H1 (cell line): ENCODE measurements around the gene FOXL2NB. TPM values are rescaled to one million over a fixed set of nuclear protein-coding genes. Genes with fewer than 3 reads are reported as not detected.

Experiments used
- CTCF ChIA-PET: fragments of 300-600 bp; sonication (Branson Sonifier 250); formaldehyde crosslinking; loops from one replicate; lab custom pipeline; 2021; ENCODE audit not compliant: partially characterized antibody; lab: Charles Lee
- POLR2A ChIA-PET: fragments of 300-600 bp; sonication (Branson Sonifier 250); formaldehyde crosslinking; loops from one replicate; lab custom pipeline; 2021; ENCODE audit warnings: inconsistent platforms; ENCODE audit not compliant: partially characterized antibody; lab: Charles Lee
- DNase-seq, 2 experiments: peaks; one replicate each; pipeline versions ENCODE4 v3.0.0 to v3.0.0-alpha.2; 2010 to 2022; ENCODE audit warnings: low spot score in 2 of 2, low read depth in 1 of 2, mixed read lengths in 1 of 2
- FAIRE-seq: peaks from 2 replicates; lab custom pipeline; 2011; peaks lifted over from hg19 to GRCh38; lab: Jason Lieb, UNC
- H2AFZ ChIP-seq: 2 replicates; pipeline ENCODE4 v1.8.1; 2012; ENCODE audit warnings: low read length, inconsistent platforms
- H2AK5ac ChIP-seq: 2 replicates; pipeline ENCODE4 v1.6.1; 2013; ENCODE audit warnings: low read depth, low read length
- H2BK120ac ChIP-seq: replicated peaks from 2 replicates; pipeline ENCODE3; 2013; ENCODE audit warnings: low read depth, low read length, inconsistent platforms
- H2BK12ac ChIP-seq: 2 replicates; pipeline ENCODE4 v1.6.1; 2013; ENCODE audit warnings: low read depth, low read length
- H2BK15ac ChIP-seq: 2 replicates; pipeline ENCODE4 v1.6.1; 2013; ENCODE audit warnings: low read length
- H2BK20ac ChIP-seq: 2 replicates; pipeline ENCODE4 v1.6.1; 2013; ENCODE audit warnings: low read length
- H2BK5ac ChIP-seq: 2 replicates; pipeline ENCODE4 v1.6.1; 2013; ENCODE audit warnings: low read depth, low read length
- H3K14ac ChIP-seq: 2 replicates; pipeline ENCODE4 v1.6.1; 2013; ENCODE audit warnings: inconsistent platforms; ENCODE audit not compliant: insufficient read length
- H3K18ac ChIP-seq: 2 replicates; pipeline ENCODE4 v1.6.1; 2013; ENCODE audit warnings: low read length; ENCODE audit errors: extremely low read depth
- H3K23ac ChIP-seq: 2 replicates; pipeline ENCODE4 v1.6.1; 2013; ENCODE audit warnings: inconsistent platforms; ENCODE audit not compliant: insufficient read length
- H3K23me2 ChIP-seq: 2 replicates; pipeline ENCODE4 v1.6.1; 2013; ENCODE audit warnings: low read depth, low read length
- H3K27ac ChIP-seq: 2 replicates; pipeline ENCODE4 v1.6.1; 2011; ENCODE audit warnings: low read depth, low read length, inconsistent platforms
- H3K27me3 ChIP-seq, 4 experiments: replicated peaks in 1 of 4; 1 replicate in 1 of 4; 2 replicates in 3 of 4; pipeline versions ENCODE4 v1.6.1 to v1.8.1; 2011 to 2013; ENCODE audit warnings: low read length in 3 of 4, mild to moderate bottlenecking in 3 of 4, inconsistent platforms in 2 of 4, mixed read lengths in 2 of 4, moderate library complexity in 1 of 4; ENCODE audit not compliant: control insufficient read depth in 3 of 4, insufficient read depth in 3 of 4; ENCODE audit errors: extremely low read depth in 1 of 4
- H3K36me3 ChIP-seq, 4 experiments: 2 replicates each; pipeline versions ENCODE4 v1.6.1 to v1.8.1; 2011 to 2013; ENCODE audit warnings: mild to moderate bottlenecking in 4 of 4, low read length in 3 of 4, moderate library complexity in 2 of 4, control low read depth in 1 of 4, inconsistent platforms in 1 of 4; ENCODE audit not compliant: insufficient read depth in 4 of 4, control insufficient read depth in 2 of 4
- H3K4ac ChIP-seq: replicated peaks from 2 replicates; pipeline ENCODE3; 2013; ENCODE audit warnings: low read length, low read depth, mixed read lengths, inconsistent platforms; ENCODE audit not compliant: insufficient read length
- H3K4me1 ChIP-seq, 4 experiments: replicated peaks in 1 of 4; 1 replicate in 1 of 4; 2 replicates in 3 of 4; pipeline versions ENCODE4 v1.6.1 to v1.8.1; 2011 to 2013; ENCODE audit warnings: low read length in 3 of 4, inconsistent platforms in 2 of 4, mixed read lengths in 1 of 4; ENCODE audit not compliant: insufficient read depth in 4 of 4, control insufficient read depth in 3 of 4
- H3K4me2 ChIP-seq, 2 experiments: 2 replicates each; pipeline versions ENCODE4 v1.6.1 to v1.8.1; 2011 to 2013; ENCODE audit warnings: low read depth in 2 of 2, low read length in 2 of 2, control low read depth in 1 of 2, inconsistent platforms in 1 of 2, mild to moderate bottlenecking in 1 of 2; ENCODE audit not compliant: insufficient read depth in 1 of 2
- H3K4me3 ChIP-seq, 4 experiments: fragments of 200-600, 300-600 bp in 1 of 4; sonication (generic), shearing (Covaris generic), sonication (Bioruptor Twin) in 1 of 4; 2 replicates each; pipeline versions ENCODE4 v1.5.1 to v1.8.1; 2011 to 2016; ENCODE audit warnings: low read length in 4 of 4, low read depth in 3 of 4, control low read depth in 2 of 4, inconsistent platforms in 2 of 4, mild to moderate bottlenecking in 2 of 4, mixed read lengths in 1 of 4, moderate library complexity in 1 of 4; ENCODE audit not compliant: insufficient read depth in 2 of 4; ENCODE audit errors: extremely low read depth in 1 of 4
- H3K56ac ChIP-seq: replicated peaks from 2 replicates; pipeline ENCODE3; 2013; ENCODE audit warnings: low read depth, mild to moderate bottlenecking, mixed read lengths, low read length, inconsistent platforms; ENCODE audit not compliant: insufficient read length
- H3K79me1 ChIP-seq: 2 replicates; pipeline ENCODE4 v1.6.1; 2013; ENCODE audit warnings: low read depth, low read length, control low read depth
- H3K79me2 ChIP-seq, 2 experiments: 2 replicates each; pipeline versions ENCODE4 v1.6.1 to v1.8.1; 2012 to 2013; ENCODE audit warnings: low read length in 2 of 2, mild to moderate bottlenecking in 2 of 2, inconsistent platforms in 1 of 2; ENCODE audit not compliant: insufficient read depth in 2 of 2, control insufficient read depth in 1 of 2
- H3K9ac ChIP-seq, 4 experiments: replicated peaks in 1 of 4; 1 replicate in 1 of 4; 2 replicates in 3 of 4; pipeline versions ENCODE4 v1.6.1 to v1.8.1; 2011 to 2013; ENCODE audit warnings: low read depth in 3 of 4, low read length in 3 of 4, control low read depth in 2 of 4, mild to moderate bottlenecking in 2 of 4, moderate library complexity in 2 of 4, inconsistent platforms in 1 of 4; ENCODE audit errors: extremely low read depth in 1 of 4
- H3K9me3 ChIP-seq, 2 experiments: 2 replicates each; pipeline versions ENCODE4 v1.6.1 to v1.8.1; 2012 to 2013; ENCODE audit warnings: mild to moderate bottlenecking in 2 of 2, moderate library complexity in 2 of 2, control low read depth in 1 of 2, inconsistent platforms in 1 of 2, low read depth in 1 of 2, low read length in 1 of 2, mixed read lengths in 1 of 2; ENCODE audit not compliant: insufficient read depth in 2 of 2
- H4K20me1 ChIP-seq, 2 experiments: replicated peaks in 1 of 2; 2 replicates each; pipeline versions ENCODE3 to v1.8.1; 2011 to 2013; ENCODE audit warnings: inconsistent platforms in 2 of 2, low read length in 2 of 2, mild to moderate bottlenecking in 1 of 2; ENCODE audit not compliant: insufficient read depth in 2 of 2, control insufficient read depth in 1 of 2
- H4K5ac ChIP-seq: 2 replicates; pipeline ENCODE4 v1.6.1; 2013; ENCODE audit warnings: low read length, low read depth, mixed read lengths, inconsistent platforms; ENCODE audit not compliant: insufficient read length
- H4K8ac ChIP-seq: 2 replicates; pipeline ENCODE4 v1.8.0; 2013; ENCODE audit warnings: mild to moderate bottlenecking, moderate library complexity, low read length, inconsistent platforms; ENCODE audit not compliant: insufficient read depth; ENCODE audit errors: extremely low read depth
- H4K91ac ChIP-seq: replicated peaks from 2 replicates; pipeline ENCODE3; 2013; ENCODE audit warnings: low read length, mixed read lengths, inconsistent platforms; ENCODE audit not compliant: insufficient read length
- KDM5A ChIP-seq: fragments of 200-600 bp; IDR thresholded peaks from 2 replicates; pipeline ENCODE4 v1.7.1; 2012; ENCODE audit warnings: mild to moderate bottlenecking, low read length, inconsistent platforms, mixed read lengths
- ZNF274 ChIP-seq: IDR thresholded peaks from 2 replicates; pipeline ENCODE4 v1.7.0; 2012; ENCODE audit warnings: low read length, borderline replicate concordance; ENCODE audit errors: extremely low read depth
- WGBS, 2 experiments: shearing (Covaris generic) in 1 of 2; methylation state at CpG; one replicate each; pipeline versions ENCODE4 v1.1.6 to v1.1.7; 2013 to 2015; ENCODE audit warnings: low lambda C conversion rate in 2 of 2, mixed read lengths in 2 of 2, inconsistent platforms in 1 of 2, low coverage in 1 of 2, missing lambda C conversion rate in 1 of 2; ENCODE audit not compliant: insufficient replicate concordance in 2 of 2, insufficient coverage in 1 of 2, insufficient read length in 1 of 2; ENCODE audit errors: extremely low coverage in 1 of 2, missing lambda C conversion rate in 1 of 2; 5-methylcytosine and 5-hydroxymethylcytosine counted together
- polyA plus RNA-seq, 7 experiments: library from polyadenylated mRNA; depleted of rRNA in 3 of 7; stranded (reverse) in 5 of 7; unstranded in 2 of 7; fragments of >200 nt in 5 of 7; fragments of 200-250 nt in 2 of 7; gene quantifications; 1 replicate in 5 of 7; 2 replicates in 1 of 7; 4 replicates in 1 of 7; pipeline versions ENCODE4 v1.2.1 to v1.2.3, GENCODE V29; 2011 to 2013; ENCODE audit warnings: missing spikeins in 2 of 7, mixed read lengths in 2 of 7
- total RNA-seq: library from RNA; stranded (reverse); fragmentation: NEBNext Ultra II Directional; extraction: Animal tissue kit (Norgen Biotek cat#: 25700); gene quantifications from 2 replicates; pipeline ENCODE4 v1.2.1, GENCODE V29; 2021
- TF ChIP-seq, protein P1 (sequence below): IDR thresholded peaks from 2 replicates; pipeline ENCODE4 v1.6.1; 2012; ENCODE audit warnings: inconsistent platforms

Gene FOXL2NB
- total and polyA plus RNA-seq, 2 of the 8 experiments (the other 6 are each of a cell fraction or from before 2014, with no cell fraction given), result 5.4 to 7.3 TPM

DNA sequence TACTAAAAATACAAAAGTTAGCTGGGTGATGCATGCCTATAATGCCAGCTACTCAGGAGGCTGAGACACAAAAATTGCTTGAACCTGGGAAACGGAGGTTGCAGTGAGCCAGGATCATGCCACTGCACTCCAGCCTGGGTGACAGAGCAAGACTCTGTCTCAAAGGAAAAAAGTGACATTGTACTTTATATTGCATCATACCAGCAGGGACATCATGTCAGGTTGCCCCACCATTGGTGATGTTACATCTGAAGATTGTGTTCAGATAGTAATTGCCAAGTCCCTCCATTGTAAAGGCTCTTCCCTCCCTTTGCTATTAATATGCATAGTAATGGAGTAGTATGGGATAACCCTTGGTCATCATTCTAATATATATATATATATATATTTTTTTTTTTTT lies 44.8 kb upstream of the FOXL2NB start:
- Histone ChIP-seq H3K23ac (no peak overlapping the region), H2BK120ac (no peak overlapping the region), H3K9ac (no peak overlapping the region), H4K91ac (no peak overlapping the region), H2BK12ac (no peak overlapping the region), H2AK5ac (no peak overlapping the region), H2BK15ac (no peak overlapping the region), H4K8ac (no peak overlapping the region), H3K27me3 (no peaks in the 10 kb centered on the region), H3K4me2 (no peak overlapping the region), H2BK20ac (no peak overlapping the region), H4K20me1 (no peaks in the 10 kb centered on the region), H3K23me2 (no peaks in the 10 kb centered on the region), H2BK5ac (no peak overlapping the region), H3K56ac (no peak overlapping the region), H4K5ac (no peak overlapping the region), H3K27ac (no peak overlapping the region), H2AFZ (no peak overlapping the region), H3K18ac (no peak overlapping the region), H3K4ac (no peak overlapping the region), H3K36me3 (no peaks in the 10 kb centered on the region), H3K79me2 (no peaks in the 10 kb centered on the region), H3K4me1 (no peaks in the 10 kb centered on the region; a peak in 1 of 7 replicates), H3K14ac (no peak overlapping the region), H3K9me3 (no peaks in the 10 kb centered on the region), H3K4me3 (no peak overlapping the region), H3K79me1 (no peaks in the 10 kb centered on the region; the same call in 1 of the 2 replicates)
- FAIRE-seq (no peak), DNase-seq (no peak)
- CTCF ChIA-PET, result interaction anchor here (1.1 to 2.0 kb wide), 2 partner anchors 11 to 13 kb away, joined by 3 to 7 read pairs; no protein-coding TSS in a partner anchor
- POLR2A ChIA-PET, result interaction anchor here (0.7 to 1.1 kb wide), 2 partner anchors 12 to 56 kb away, joined by 3 read pairs; no protein-coding TSS in a partner anchor
- TF ChIP-seq, protein P1, sequence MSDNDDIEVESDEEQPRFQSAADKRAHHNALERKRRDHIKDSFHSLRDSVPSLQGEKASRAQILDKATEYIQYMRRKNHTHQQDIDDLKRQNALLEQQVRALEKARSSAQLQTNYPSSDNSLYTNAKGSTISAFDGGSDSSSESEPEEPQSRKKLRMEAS, result no peak
- TF ChIP-seq ZNF274 (no peak), KDM5A (no peak)
- WGBS, 2 experiments, result 91% methylated on average over 1 of the region's 1 CpG; no CpG with 5 or more reads in 1 of the 2 experiments
